ENCODE data around the gene KCNJ16.

The KCNJ16 gene

DNA sequence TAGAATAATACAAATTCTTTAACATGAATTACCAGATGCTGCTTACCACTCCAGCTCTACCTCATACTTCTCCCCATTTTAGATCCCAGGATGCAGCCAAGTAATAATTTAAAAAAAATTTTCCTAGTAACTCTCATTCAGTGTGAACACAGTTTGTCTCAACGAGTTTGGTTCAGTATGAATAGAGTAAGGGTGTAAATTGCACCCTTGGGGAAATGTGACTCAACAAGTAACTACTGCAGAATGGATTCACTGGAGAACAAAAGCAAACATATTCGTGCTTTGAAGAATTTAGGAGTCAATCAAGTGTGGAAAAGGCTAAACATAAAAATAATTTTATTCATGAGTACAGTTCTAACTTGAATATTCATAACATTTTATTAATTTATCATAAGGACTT is 23.0 kb downstream of the KCNJ16 start:
- DNase-seq (ENCODE audit: low read depth) = no peak

DNA sequence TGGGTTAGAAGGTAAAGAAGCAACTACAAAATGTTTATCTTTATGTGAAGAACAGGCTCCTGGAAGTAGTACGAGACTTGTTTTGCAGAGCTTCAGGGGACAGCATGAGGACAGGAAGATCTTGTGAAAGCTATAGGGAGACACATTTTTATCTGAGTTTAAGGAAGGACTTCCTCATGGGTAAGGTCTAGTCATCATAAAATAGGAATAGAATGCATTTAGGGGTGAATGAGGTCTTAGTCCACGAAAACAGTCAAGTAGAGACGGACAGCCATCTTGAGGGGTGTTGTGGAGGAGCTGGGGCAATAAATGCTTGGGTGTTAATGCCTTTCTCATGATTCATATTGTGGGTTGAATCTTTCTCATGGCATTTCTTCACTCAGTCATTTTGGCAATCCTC is 24.3 kb downstream of the KCNJ16 start:
- no peak for DNase-seq (ENCODE audit: low read depth)

- DNase-seq (ENCODE audit: low read depth) = no peak
These were observed 24.9 kb downstream of the KCNJ16 start for GRCh38 chr17:70099884-70100283.

- DNase-seq (ENCODE audit: low read depth) = no peak
These were observed 26.0 kb downstream of the KCNJ16 start for GRCh38 chr17:70100983-70101382.

DNA sequence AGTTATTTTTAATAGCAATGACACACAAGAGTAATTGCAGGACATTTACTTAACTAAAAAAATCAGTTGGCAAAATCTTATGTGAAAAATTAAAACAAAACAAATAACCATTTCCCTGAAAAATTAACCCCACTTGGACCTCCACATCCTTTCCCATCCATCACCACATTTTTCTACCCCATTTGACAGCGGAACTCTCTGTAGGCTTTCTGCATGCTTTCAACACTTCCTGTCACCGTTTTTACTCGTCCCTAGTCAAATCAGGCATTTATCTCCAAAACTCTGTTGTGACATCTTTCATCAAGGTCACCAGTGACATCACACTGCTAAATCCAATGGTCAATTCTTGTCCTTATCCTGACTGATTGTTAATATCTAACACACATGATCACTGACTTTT is 27.5 kb downstream of the KCNJ16 start:
- DNase-seq (ENCODE audit: low read depth) = no peak

DNA sequence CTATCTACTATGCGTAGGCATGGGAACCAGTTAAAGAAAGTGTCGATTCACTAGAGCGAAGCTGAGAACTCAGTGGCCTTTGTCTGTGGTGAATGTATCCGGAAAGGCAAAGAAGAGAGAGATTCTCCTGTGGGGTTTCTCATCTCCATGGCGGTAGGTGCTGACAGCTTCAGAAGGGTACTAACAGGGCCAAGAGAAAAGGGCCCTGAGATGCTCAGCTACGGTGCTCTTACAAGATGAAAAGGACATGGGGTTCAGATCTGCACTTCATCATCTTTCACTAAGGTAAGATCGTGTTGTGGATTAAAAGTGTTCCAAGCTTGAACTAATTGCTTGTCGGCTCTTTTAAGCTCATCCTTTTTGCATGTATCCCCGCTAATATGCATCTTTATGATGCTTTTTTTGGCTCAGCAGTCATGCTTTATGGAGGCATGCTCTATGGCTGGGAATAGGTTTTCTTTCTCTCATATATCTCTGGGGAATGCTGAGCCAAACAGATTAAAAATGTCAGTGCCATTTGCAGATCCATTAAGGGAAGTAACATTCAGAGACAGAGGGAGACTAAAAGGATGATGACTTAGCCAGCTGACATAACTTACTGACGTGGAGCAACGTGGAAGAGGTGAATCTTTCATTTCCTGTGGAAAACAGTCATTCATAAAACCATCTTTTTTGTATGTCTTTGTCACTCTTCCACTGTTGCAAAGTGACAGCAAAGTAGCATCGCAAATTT is 29.9 kb downstream of the KCNJ16 start:
- no peak for DNase-seq (ENCODE audit: low read depth)

GRCh38 chr17:70105641-70106040 is 30.6 kb downstream of the KCNJ16 start:
- DNase-seq (ENCODE audit: low read depth) = no peak

DNA sequence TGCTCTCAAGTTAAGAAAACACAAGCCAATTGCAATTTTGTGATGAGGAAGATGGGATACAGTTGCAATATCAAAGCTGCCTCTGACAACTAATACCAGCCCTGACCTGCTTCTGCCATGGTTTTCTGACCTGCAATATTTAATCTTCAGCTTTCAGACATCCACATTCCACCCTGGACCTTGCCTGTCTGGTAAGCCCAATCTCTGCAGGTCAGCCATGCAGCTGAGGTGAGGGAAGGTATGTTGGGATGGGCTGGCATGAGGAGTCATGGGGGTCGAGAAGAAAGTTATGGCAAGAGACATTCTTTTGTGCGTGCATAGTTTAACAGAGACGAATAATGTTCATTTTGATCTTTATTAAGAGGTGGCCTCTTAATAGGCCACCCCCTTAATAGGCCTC is 31.5 kb downstream of the KCNJ16 start:
- DNase-seq (ENCODE audit: low read depth) = no peak

DNA sequence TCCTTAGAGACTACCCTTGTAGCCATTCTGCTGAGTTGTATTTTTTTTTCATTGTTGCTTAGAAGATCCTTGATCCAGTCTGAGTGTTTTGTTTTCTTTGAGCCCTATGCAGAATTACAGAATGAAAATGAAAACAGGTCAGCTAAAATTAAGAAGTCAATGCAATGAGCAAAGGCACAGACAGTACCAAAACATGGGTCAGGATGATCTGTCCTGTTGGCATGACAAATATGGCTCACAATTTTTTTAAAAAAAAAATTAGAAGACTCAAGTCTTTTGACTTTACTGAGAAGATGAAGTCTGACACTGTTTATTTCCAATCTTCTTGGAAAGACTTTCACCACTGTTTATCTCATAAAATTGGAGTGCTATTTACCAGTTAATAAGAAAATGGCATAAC is 32.4 kb downstream of the KCNJ16 start:
- DNase-seq (ENCODE audit: low read depth) = no peak

DNA sequence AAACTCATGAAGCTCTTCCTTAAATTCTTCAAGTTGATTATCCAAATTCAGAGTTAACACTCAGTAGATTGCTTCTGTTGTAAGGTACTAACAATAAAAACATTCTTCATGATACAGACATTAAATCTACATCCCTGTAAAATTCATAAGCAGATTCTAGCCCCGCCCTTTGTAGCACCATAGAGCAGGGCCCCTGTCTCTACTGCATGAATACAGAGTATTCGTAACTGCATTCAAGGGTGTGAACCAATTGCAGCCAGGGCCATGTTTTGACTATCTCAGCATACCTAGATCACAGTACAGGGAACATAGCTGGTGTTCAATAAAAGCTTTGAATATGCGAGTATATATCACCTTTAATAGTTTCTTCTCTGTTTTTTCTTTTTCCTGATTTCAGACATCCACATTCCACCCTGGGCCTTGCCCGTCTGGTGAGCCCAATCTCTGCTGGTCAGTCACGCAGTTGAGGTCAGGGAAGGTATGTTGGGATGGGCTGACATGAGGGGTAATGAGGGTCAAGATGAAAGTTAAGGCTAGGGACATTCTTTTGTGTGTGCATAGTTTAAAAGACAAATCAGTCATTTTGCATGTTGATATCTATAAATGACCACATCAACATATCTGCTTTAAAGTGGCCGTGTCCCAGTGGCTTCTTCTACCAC is 33.0 kb downstream of the KCNJ16 start:
- DNase-seq (ENCODE audit: low read depth) = no peak

- no peak for DNase-seq (ENCODE audit: low read depth)
These were observed 34.5 kb downstream of the KCNJ16 start for GRCh38 chr17:70109497-70109896.

GRCh38 chr17:70110443-70110880 is 35.4 kb downstream of the KCNJ16 start:
- no peak for DNase-seq (ENCODE audit: low read depth)

- no peak for DNase-seq (ENCODE audit: low read depth)
These were observed 36.2 kb downstream of the KCNJ16 start for GRCh38 chr17:70111201-70111600.

- no peak for DNase-seq (ENCODE audit: low read depth)
These were observed 39.4 kb downstream of the KCNJ16 start for GRCh38 chr17:70114405-70114804.

DNA sequence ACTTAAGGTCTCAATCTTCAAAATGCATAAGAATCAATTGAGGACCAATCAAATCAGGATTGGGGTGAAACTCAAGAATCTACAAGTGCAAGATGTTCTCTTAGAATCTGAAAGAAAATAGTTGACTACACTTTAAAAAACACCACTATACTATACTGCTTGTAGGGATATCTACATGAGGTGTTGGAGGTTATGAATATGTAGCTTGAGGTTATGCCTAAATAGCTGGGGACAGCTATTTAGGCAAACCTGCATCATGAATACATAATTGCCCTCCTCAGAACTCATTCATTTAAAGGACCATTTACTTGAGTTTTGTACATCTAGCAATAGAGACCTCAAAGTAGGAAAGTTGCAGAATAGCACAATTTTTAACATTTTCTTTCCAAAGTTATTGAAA is 40.1 kb downstream of the KCNJ16 start:
- DNase-seq (ENCODE audit: low read depth) = no peak

GRCh38 chr17:70116919-70117318 is 41.9 kb downstream of the KCNJ16 start:
- DNase-seq (ENCODE audit: low read depth) = no peak

DNA sequence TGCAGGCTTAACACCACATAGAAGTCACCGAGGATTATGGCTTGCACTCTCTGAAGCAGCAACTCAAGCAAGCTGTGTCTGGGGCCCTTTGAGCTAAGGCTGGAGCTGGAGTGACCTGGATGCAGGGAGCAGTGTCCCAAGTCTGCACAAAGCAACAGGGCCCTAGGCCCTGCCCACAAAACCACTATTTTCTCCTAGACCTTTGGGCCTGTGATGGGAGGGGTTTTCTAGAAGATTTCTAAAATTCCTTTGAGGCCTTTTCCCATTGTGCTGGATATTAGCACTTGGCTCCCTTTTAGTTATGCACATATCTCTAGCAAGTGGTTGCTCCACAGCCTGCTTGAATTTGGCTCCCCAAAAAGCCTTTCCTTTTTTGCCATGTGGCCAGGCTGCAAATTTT is 44.5 kb downstream of the KCNJ16 start:
- no peak for DNase-seq (ENCODE audit: low read depth)

DNA sequence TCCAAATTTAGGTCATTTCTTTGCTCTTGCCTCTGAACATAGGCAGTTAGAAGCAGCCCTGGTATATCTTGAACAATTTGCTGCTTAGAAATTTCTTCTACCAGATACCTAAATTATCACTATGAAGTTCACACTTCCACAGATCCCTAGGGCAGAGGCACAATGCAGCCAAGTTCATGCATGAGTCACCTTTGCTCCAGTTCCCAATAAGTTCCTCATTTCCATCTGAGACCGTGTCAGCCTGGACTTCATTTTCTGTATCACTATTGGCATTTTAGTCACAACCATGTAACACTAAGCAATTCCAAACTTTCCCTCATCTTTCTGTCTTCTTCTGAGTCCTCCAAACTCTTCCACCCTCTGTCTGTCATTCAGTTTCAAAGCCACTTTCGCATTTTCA is 45.0 kb downstream of the KCNJ16 start:
- DNase-seq (ENCODE audit: low read depth) = no peak

DNA sequence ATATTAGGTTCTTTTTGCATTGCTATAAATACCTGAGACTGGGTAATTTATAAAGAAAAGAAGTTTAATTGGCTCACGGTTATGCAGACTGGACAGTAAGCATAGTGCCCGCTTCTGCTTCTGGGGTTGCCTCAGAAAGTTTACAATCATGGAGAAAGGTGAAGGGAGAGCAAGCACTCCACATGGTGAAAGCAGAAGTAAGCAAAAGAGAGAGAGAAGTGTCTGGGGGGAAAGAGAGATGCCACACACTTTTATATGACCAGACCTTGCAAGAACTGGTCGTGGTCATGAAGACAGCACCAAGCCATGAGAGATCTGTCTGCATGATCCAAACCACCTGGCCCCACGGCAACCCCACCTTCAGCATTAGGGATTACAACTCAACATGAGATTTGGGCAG is 45.4 kb downstream of the KCNJ16 start:
- no peak for DNase-seq (ENCODE audit: low read depth)

DNA sequence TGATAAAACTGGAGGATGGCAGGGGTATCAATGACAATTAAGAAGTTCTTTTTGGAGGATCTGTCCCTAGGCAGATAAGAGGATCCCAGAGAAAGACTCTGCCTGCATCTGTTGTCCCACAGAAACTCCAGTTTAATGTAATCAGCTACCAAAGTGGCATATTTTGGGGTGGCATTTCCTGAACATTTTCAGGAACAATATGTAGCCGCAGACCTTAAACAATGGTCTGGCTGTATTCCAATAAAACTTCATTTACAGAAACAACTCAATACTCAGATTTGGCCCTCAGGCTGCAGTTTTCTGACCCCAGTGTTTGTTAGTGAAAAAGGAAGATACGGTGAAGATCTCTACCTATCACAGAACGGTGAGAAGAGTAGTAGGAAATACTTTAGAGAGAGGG is 46.1 kb downstream of the KCNJ16 start:
- no peak for DNase-seq (ENCODE audit: low read depth)

- DNase-seq (ENCODE audit: low read depth) = no peak
These were observed 48.2 kb downstream of the KCNJ16 start for GRCh38 chr17:70123193-70123592.

DNA sequence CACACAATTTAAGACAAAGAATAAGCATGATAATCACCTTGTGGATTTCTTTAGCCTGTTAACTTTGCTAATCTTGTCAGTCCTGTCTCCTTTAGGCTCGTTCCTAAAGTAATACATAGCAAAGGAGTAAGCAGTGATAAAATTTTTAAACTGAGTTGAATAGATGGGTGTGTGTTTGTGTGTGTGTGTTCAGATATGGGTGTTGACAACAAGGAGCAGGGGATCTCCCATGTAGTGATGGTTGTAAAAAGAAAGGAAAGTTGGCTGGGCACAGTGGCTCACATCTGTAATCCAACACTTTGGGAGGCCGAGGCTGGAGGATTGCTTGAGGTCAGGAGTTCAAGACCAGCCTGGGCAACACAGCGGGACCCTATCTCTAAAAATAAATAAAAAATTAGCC is 49.7 kb downstream of the KCNJ16 start:
- no peak for DNase-seq (ENCODE audit: low read depth)

DNA sequence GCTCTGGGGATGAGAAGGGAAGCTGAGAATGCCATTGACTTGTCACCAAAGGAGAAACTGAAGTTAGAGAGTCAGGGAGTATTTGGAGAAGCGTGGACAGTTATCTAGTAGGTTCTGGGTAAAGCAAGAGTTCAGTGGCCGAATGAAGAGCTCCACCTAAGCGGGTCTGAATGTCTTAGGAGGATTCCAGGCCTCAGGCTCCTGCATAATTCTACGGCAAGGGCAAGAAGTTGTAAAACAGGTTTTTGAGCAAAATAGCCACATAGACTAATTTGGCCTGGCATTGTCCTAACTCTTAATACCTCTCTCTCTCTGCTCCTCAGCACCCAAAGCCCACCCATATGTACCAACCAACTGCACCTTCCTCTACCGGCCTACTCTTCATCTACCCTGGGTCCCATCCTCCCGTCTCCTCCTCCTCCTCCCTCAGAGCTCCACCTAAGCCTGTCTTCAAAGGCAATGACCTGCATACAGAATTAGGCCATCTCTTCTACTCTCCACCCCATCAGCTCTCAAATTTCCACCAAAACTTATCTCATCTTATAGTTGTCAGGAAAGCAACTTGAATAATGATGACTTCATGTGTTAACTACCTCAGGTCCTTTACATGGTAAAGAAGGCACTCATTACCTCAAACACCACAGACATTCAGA is 52.3 kb downstream of the KCNJ16 start:
- DNase-seq (ENCODE audit: low read depth) = no peak

Data from stimulated activated CD8-positive, alpha-beta memory T cell treated with anti-CD3 and anti-CD28 coated beads, Interleukin-12 subunit alpha, Interleukin-12 subunit beta, amount 100 ng/mL, for 4 hours (primary cell).